K562 (cell line): Measurements from ENCODE around the gene KAT6B. TPM values are rescaled to one million over a fixed set of nuclear protein-coding genes. Genes with fewer than 3 reads are reported as not detected.

Source experiments
- MGA ChIP-seq: fragments of 450-650 bp; IDR thresholded peaks from 2 replicates; pipeline ENCODE4 v1.6.1; 2016; ENCODE audit warnings: mild to moderate bottlenecking, moderate library complexity
- polyA plus RNA-seq, 8 experiments: library from polyadenylated mRNA; depleted of rRNA in 4 of 8; stranded (reverse) in 5 of 8; unstranded in 3 of 8; fragments of >200 nt; fragmentation: Nextera tagmentation in 2 of 8; fragmentation: Illumina TruSeq in 1 of 8; extraction: Ambion mirVana in 2 of 8; extraction: Trizol in 1 of 8; gene quantifications; 2 replicates each; pipeline versions ENCODE4 v1.2.1 to v1.2.3, GENCODE V29; 2011 to 2014; ENCODE audit warnings: inconsistent platforms in 1 of 8, missing spikeins in 1 of 8
- total RNA-seq, 7 experiments: library from RNA; depleted of rRNA in 6 of 7; stranded (reverse); fragments of >200 nt in 6 of 7; fragmentation: Illumina TruSeq in 2 of 7; extraction: Trizol in 2 of 7; gene quantifications; 2 replicates each; pipeline versions ENCODE4 v1.2.1 to v1.2.3, GENCODE V29; 2011 to 2021; ENCODE audit warnings: low replicate concordance in 1 of 7

KAT6B gene
- total and polyA plus RNA-seq, 9 of the 15 experiments (the other 6 are each of a cell fraction or from before 2014, with no cell fraction given), result 1.4 to 9.2 (median 6.8) TPM

- TF ChIP-seq MGA, result no peak
Observed at GRCh38 chr10:74977072-74977471, 150.7 kb downstream of the KAT6B start (continued).
